ENCODE measurements around the gene CHN1.
A peak's percentile ranks its signal among the peaks of the same experiment; 100 is the strongest.

The CHN1 gene

DNA sequence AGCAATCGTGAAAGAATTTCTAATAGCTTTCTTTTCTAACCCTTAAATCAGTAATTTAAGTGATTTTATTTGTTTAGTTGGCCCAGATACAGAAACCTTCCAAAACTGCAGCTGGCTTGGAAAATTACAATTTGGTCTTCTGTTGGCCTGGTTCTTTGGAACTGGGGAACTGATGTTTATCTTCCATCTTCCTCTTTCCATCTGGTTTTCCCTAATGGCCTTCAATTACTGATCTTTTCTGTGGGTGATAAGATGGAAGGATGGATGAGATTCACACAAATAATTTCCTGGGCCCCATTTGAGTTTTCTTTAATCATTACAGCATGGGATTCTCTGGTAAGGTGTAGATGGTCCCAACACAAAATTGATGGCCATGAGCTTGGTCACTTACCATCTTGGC lies 134.4 kb downstream of the CHN1 start:
- no peak for DNase-seq (ENCODE audit: low spot score)

DNA sequence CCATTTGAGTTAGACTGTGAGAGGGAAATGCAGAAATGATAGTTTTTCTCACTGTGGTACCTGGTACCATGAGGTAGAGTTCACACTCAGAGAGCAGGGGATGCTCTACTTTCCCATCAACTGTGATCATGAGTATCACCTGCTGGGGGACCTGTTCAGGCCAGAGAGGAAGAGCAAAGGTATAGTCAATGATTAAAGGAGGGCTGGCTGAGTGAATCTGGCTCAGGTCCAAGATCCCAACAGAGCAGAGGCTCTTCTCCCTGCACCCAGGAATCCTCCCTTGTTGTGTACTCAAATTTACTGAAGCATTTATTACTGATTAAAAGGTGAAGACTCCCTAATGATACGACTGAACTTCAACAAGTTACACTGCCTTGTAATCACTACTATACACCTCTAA lies 136.3 kb downstream of the CHN1 start:
- DNase-seq (ENCODE audit: low spot score): no peak

DNA sequence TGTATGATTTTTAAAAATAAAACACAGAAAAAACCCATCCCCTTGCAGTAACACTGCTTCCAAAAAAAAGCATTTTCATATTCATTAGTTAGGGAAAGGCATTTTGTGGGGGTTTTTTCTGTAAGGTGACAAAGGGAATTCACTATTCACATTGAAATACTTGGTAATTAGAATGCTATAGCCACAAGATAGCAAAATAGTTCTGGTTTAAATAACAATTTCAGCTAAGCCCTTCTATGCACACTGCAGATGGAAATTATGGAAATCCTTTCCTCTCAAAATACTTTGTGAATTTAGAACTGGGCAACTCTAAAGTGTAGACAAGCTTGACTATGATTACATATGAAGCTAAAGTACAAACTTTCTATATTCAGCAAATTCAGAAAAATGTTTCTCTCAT lies 138.8 kb downstream of the CHN1 start:
- no peak for DNase-seq (ENCODE audit: low spot score)

DNA sequence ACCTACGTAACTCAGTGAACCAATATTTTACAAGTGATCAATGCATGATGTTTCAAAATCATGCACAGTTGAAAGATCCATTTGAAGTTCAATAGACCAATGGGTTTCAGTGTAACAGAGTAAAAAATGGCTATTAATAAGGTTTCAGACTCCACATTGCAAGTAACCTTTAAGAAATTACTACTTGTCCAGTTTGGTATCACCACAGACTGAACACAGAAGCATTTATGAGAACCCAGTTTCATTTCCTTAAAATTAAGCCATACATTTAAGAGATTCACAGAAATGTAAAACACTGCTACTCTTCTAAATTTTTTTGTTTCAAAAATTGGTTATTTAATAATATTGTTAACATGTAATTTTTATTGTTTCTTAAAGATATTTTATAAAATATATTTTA lies 142.0 kb downstream of the CHN1 start:
- DNase-seq (ENCODE audit: low spot score): no peak

DNA sequence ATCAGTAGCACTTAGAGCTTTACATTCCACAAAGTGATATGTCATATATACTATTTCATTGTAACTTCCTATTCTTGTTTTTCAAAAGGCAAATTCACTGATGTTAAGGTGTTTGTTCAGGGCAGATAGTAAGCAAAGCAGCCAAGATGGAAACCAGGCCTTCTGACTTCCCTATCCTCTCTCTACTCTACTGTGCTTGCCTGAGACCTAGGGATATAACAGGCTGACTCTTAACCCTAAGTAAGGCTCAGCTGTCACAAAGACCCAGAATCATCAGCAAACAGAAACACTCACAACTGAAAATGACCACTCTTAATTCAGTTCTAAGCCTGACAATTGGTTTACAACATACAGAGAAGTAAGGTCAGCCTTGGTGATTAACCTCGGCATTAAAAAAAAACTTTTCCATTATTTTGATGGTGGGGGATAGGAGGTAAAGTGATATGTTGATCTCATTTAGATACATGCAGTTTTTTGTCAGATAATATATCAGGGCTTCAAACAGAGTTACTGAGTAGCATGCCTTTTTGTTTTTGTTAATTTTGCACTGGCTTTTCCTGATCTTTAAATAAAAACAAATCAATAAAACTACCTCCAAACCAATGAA lies 145.5 kb downstream of the CHN1 start:
- no peak for DNase-seq (ENCODE audit: low spot score)

DNA sequence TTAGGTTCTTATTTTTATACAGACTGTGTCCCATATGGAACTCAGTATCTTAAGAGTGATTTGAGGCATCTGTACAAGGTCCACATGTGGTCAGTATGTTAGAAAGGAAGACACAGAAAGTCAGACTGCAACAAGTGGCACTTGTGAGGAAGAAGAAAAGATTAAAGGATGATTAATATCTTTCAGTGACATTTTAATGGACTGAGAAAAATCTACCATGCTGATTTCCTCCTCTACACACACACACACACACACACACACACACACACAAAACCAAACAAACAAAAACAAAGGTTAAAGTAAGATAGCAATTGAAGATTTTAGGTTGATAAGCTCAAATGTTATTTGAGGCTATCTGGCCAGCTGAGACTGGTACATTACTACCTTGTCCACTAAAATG lies 146.4 kb downstream of the CHN1 start:
- DNase-seq (ENCODE audit: low spot score): no peak

DNA sequence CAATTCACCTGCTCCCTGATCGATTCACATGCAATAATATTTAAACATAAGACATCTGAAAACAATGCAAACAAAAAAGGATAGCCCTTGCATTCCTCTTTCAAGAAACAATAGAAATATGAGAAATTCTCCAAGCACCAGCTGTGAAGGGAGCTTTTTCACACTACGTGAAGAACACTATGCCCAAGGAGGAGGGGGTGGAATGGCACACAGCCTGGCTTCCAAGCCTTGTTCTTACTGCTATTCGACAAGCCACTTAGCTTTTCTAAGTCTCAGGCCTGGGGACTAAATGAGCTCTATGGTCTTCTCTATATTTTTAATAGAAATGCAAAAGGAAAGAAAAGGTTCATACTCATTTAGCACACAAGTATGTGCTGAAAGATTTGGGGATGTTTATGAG lies 148.7 kb downstream of the CHN1 start:
- DNase-seq (ENCODE audit: low spot score): no peak

DNA sequence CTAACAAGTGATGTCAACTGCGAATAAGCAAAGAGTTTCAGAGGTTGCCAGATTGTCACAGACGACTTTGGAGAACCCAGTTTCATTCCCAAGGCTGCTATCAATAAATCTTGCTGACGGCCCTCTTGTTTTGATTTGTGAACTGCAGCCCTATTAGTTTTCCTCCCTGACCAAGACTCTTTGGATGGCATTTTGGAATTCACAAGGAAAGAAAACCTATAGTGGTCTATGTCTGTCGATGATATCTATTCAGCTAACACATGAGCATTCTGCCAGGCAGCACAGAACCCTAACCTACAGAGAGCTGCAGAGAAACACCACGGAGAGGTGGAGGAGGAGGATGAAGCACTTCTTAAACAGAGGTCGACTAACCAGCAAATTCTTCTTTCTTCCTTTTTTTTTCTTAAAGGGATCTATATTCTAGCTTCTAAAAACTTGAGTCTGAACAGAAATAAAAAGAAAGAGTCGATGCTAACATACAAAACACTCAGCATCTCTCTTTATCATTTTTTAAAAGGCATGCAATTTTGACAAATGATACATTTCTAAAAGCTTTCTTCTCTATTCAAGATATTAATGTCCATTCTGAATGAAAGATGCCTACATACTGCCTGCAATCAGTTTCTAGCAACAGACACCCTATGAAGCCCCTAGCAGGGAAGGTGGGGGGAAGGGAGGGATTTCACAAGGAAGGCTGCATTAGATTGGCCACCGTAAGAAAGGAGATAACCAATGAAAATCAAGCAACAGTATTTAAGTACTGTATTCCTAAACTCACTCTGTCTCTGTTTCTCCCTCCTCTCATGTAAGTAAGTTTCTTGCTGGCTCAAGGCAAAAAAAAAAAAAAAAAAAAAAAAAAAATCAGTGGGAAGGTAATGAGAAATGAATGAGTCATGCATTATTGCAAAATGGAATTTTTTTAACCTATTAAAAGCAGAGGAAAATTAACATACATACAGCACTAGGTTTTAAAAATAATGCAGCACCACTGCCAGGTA lies 157.9 kb downstream of the CHN1 start:
- peak; percentile 69 for DNase-seq (ENCODE audit: low spot score)

DNA sequence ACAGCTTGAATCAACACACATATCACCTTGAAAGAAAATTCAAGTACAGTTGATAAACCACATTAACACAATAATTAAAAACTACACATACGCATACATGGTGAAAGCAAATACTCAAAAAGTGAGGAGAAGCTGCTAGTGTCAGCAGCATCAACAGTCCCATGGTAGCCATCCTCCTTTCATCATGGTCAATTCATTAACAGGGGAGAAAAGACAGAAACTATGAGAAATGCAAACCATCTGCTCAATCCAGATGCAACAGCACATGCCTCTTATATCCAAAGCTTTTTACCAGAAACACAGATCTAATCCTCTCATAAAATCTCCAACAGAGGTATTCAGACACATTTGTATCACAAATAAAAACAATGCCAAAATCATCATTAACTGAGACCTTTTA lies 159.0 kb downstream of the CHN1 start:
- DNase-seq (ENCODE audit: low spot score): no peak

DNA sequence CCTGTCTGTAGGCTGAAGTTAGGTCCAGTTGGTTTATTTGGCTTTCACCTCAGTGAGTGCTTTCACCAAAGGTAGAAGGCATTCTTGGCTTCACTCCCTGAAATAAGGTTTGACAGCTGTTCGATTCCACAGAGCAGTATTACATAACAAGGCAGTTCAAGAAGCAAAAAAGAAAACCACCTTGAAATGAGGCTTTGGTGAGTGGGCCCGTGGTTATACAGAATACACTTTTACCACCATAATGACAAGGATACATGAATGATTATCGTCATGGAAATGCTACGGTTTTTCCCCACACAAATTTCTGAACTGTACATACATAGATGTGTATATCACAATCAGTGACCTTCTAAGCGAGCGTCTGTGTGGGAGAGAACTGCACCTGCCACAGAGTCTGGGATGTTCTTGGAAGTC lies 160.9 kb downstream of the CHN1 start:
- no peak for DNase-seq (ENCODE audit: low spot score)

DNA sequence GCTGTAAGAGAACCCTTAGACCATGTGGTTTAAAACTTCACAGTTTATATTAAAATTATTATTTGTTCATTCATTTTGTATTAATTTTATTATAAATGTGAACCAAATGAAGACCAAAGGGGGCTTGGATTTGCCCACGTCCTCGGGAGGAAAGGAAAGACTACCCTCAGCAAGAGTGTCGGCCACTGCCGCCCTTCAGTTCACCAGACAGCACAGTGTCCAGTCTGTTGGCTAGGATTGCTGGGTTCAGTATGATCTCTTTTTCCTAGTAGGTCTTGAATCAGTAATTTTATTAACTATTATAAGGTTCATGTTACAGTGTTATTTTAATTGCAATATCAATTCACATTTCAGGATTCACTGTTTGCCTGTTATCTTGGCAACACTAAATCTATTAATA lies 162.7 kb downstream of the CHN1 start:
- no peak for DNase-seq (ENCODE audit: low spot score)

DNA sequence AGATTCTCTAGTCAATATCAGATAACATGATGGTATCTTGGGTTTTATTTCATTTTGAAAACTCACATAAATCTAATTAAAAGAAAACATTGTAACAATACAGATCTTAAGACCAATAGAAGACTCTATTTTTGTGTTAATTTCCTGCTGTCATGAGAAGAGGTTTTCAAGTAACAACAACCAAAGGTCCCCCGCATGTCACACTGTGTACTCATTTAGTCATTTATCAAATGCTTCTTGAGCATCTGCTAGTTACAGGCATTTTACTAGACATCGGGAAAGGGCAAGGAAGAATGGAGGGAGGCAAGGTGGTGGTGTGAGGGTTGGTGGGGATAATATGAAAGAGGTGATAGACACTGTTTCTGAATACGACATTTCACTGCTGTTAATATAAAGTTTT lies 163.2 kb downstream of the CHN1 start:
- no peak for DNase-seq (ENCODE audit: low spot score)

DNA sequence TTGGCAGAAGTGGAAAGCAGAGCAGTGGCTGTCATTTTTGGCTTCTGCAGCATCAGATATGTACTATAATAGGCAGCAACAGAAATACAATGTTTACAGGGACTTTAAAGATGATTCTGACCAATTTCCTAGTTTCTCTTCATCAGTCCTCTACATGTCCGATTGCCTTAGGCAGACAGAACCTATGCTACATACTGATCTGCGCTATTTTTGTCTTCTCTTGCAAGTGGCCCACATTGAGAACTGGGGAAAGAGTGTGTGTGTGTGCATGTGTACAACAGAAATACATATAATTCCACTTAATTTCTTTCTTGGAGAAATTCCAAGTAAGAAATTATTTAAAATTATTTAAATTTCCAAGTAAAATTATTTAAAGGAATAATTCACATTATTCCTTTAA lies 163.8 kb downstream of the CHN1 start:
- DNase-seq (ENCODE audit: low spot score): no peak

DNA sequence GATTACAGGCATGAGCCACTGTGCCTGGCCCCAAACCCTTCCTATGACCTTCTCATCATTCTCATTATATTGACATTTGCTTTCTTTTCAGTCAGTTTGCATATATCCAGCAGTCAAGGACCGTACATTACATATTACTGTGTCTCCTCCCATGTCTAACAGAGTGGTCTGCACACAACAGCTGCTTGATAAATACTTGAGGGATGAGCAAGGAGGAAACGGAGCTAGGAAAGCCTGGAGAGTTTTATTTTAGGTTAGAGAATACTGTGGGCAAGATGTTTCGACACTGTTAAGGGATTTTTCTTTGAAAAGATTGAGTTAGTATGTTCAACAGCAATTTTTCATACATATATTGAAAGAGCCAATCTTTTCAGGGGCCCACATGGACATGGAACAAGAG lies 164.7 kb downstream of the CHN1 start:
- peak; percentile 23 for DNase-seq (ENCODE audit: low spot score)

DNA sequence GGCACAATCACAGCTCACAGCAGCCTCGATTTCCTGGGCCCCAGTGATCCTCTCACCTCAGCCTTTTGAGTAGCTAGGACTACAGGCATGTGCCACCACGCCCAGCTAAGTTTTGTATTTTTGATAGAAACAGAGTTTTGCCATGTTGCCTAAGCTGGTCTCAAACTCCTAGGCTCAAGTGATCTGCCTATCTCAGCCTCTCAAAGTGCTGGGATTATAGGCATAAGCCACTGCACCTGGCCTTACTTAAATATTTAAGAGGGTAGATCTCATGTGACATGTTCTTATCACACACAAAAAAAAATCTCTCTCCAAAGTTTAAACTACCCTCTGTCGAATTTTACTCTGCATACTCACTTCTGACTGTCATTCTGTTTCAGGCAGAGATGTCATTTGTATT lies 165.5 kb downstream of the CHN1 start:
- no peak for DNase-seq (ENCODE audit: low spot score)

DNA sequence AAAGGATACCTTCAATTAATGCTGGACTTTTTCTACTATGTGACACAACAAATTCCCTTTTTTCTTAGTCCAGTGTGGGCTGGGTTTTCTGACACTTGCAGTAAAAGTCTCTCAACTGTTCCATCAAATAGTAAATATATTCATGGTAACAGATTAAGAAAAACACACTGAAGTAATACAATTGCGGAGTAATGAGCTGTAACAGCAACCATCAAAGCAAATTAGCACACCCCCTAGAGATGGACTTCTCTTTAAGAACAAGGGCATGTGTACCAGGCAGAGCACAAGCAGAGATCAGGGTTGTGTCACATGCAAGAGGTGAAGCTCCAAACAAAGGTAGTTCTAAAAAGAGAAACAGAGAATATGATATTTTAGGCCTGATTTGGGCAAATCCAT lies 168.2 kb downstream of the CHN1 start:
- DNase-seq (ENCODE audit: low spot score): no peak

DNA sequence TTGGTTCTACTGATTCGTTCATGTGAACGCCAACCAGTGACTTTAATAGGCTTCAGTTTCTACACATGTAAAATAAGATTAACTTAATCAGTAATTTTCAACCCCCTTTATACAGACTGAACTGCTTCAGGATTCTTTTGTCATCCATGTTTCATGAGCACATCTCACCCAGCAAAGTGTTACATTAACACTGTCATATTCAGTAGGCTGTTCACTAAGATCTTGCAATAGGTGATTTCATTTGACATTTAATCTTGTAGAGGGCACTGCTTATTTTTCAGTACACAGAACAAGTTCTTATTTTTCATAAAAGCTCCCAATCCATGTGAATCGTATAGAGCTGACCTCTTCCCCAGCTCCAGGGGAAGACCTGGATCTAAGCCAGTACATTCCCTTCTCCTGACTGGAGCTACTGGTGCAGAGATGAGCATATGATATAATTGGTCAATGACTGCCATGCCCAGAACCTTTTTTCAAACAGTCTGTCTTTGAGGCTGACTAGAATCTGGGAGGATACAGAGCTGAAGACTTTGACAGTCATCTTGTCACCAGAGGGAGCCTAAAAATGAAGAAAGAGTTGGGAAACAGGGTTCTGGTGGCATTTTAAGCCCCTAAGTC lies 168.7 kb downstream of the CHN1 start:
- DNase-seq (ENCODE audit: low spot score): peak; percentile 61

DNA sequence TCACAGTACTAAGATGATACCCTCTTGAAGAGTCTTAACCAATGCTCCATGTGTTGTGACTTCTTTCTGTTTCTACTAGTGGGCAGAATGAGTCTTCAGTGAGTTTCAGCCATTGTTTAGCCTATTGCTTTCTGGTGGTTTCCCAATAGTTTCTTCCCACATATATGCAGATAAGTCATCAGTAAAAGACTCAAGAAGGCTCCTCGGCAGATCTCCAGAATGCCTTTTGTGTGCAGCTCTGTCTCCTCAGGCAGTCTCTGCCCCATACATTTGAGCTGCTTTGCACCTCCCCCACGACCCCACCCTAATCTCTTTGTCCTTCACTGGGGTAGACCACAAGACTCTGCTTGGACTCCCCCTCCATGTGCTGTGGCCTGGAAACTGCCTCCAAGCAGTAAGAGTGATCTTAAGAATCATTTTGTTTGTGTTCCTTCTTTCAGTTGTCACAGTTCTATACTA lies 169.4 kb downstream of the CHN1 start:
- DNase-seq (ENCODE audit: low spot score): peak; percentile 44

DNA sequence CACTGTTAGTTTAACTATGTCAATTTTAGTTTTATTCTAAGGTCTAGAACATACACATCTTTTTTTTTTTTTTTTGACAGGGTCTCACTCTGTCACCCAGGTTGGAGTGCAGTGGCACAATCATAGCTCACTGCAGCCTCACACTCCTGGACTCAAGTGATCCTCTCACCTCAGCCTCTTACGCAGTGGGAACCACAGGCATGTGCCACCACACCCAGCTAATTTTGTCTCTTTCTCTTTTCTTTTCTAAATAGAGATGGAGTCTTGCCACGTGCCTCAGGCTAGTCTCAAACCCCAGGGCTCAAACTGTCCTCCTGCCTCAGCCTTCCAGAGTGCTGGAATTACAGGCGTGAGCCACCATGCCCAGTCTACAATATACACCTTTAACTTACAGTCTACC lies 171.4 kb downstream of the CHN1 start:
- no peak for DNase-seq (ENCODE audit: low spot score)

DNA sequence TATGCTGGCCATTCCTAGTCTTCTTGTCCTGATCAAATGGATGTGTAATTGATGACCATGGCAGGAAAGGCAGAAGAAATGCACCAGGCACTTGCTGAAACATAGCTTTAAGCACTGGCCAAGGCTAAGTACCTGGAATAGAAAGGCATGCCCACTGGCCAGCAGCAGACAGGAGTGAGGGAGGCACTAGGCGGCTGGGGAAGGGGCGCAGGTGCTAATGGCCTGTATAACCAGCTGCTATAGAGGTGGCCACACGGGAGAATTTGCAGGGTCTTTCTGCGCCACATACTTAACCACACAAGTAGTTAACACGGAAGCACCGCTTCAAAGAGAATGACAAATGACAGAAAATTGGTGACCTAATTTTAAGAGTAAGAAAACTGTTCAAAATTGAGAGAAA lies 174.6 kb downstream of the CHN1 start:
- no peak for DNase-seq (ENCODE audit: low spot score)

DNA sequence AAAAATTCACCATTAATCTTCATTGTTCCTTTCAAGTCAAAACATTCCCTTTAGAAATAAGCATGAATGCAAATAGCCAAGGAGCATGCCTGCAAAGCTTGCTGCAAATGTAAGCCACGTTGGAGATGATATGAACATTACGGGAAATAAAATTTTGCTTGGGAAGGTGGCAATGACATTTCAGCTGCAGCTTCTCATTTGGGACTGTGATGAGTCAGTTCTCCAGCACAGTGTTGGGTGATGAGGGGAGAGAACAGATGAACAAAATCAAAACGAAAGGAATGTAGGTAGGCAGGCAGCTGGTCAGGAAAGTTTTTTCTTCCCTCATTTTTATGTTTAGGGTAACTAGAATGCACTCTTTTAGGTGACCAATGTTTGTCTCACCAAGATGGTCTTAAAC lies 175.6 kb downstream of the CHN1 start:
- no peak for DNase-seq (ENCODE audit: low spot score)

DNA sequence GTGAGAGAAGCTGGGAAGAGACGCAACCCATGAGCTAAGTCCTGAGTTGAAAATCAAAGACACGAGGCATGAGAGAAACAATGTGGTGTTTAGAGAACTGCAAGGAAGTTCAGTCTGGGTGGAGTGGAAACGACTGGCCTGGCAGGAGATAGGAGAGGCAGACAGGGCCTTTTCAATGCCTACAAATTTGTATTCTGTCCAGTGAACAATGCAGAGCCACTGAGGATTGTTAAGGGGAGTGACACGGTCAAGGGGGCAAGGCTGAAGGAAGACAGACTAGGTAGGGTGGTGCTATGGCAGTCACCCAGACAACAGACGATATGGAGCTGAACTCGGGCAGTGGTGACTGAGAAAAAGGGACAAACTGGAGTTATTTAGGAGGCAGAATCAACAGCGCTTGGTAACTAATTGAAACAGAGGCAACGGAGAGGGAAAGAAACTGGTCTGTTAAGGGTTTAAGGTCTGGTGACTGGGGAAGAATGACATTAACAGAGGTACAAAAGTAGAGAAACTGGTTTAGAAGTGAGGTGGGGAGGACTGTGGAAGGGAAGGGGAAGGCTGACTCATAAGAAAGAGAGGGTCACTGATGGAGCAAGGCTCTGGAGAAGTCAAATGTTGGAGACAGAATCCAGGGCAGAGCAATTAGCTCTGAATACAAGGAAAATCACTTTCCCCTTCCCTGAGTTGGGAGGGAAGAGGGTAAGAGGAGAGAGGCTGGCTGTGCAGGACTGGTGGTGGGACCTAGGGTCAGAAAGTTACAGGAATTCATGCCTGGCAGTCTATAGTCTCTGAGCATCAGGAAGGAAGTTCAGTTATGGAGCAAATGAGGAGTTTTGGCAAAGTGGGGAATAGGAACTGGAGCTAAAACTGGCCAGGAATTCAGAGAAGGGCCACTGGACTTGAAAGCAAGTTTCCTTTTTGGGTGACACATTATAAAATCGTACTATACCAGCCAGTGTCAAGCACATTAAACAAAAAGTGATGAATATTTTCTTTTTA lies 177.5 kb downstream of the CHN1 start:
- DNase-seq (ENCODE audit: low spot score): peak; percentile 18
